Mucosa of gallbladder (tissue), 1 donor: ENCODE results near the gene CHAT. TPM values are rescaled to one million over a fixed set of nuclear protein-coding genes. Genes with fewer than 3 reads are reported as not detected.

ENCODE experiments used
- DNase-seq: peaks from one replicate; pipeline ENCODE4 v3.0.0-alpha.2; 2020; ENCODE audit warnings: low spot score
- total RNA-seq: library from RNA; stranded (reverse); gene quantifications from one replicate; pipeline ENCODE4 v1.2.1, GENCODE V29; 2021
- donor health status: DM: no; HTN: no; CAD: no.

Gene CHAT
- total RNA-seq, 1 donor from 2014 or later = 0.86 TPM

DNA sequence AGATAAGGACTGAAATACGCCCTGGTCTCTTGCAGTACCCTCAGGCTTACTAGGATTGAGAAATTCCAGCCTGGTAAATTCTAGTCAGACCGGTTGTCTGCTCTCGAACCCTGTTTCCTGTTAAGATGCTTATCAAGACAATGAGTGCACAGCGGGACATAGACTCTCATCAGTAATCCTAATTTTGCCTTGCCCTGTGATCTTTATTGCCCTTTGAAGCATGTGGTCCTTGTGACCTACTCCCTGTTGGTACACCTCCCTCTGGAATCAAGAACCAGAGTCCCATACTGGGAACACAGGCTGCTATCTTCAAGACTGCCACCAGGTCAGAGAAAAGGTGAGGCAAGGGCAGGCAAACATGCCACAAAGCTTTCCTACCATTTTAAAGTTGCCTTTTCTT is 72.8 kb downstream of the CHAT start:
- DNase-seq = no peak

DNA sequence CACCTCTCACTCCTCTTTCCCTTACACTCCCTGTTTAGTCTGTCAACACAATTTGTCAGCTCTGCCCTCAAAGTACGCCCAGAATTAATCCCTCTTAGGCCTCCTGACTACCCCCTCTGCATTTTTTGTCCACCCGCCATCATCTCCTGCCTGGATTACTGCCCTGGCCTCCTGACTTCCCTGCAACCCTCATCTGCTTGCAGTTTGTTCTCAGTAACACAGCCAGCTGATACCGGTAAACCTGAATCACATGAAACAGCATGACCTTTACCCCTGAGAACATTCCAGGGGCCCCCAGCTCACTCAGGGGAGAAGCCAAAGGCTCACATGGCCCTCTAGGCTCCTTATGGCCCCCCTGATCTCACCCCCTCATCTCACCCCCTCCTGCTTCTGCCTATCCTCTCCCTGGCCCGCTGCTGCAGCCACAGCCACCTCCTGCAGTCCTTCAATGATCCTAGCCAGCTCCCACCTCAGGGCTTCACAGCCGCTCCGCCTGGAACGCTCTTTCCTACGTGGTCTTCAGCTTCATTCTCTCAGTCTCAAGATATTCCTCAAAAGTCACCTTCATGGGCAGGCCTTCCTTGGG is 74.5 kb downstream of the CHAT start:
- DNase-seq = no peak

DNA sequence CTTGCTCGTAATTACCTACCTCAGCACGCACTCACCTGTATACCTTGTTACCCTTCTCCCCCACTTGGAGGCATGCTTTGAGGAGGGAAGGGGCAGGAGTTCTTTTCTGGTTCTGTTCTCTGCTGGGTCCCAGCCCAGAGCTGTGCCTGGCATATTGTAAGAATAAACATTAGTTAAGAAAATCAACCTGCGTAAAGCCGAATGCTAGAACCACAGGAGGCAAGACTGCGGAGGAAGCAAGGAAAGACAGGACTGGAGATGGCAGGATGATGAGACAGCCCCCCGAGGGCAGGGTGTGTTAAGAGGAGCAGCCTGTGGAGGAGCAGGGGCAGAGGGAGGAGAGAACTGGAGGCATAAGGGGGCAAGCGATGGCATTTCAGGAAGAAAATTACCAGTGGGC is 75.1 kb downstream of the CHAT start:
- DNase-seq = no peak

DNA sequence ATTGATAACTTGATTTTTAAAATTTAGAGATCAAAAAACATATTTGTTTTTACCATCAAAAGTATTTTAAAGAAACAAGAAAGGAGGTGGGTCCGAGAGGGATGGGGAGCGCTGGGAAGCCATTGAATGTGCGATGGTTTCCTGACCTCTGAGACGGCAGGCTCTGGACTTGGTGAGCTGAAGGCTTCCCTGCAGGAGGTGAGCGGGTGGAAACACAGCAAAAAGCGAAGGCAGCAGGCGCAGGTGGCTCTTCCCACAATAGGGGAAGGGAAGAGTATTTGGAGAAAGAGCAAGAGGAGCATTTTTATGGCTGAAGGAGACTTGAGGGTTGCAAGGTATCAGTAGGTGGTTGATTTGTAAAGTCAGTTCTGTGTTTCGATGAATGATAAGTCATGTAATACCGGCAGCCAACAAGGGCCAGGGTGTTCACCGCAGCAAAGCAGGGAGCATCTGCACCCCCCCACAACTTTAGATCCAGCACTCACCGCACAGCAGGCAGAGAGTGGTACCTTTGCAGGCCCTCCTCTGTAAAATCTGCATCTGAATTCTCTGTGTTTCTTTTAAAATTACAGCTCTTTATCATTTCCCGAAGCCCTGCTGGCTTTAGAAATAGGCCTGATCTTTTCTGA is 76.2 kb downstream of the CHAT start:
- DNase-seq = no peak

DNA sequence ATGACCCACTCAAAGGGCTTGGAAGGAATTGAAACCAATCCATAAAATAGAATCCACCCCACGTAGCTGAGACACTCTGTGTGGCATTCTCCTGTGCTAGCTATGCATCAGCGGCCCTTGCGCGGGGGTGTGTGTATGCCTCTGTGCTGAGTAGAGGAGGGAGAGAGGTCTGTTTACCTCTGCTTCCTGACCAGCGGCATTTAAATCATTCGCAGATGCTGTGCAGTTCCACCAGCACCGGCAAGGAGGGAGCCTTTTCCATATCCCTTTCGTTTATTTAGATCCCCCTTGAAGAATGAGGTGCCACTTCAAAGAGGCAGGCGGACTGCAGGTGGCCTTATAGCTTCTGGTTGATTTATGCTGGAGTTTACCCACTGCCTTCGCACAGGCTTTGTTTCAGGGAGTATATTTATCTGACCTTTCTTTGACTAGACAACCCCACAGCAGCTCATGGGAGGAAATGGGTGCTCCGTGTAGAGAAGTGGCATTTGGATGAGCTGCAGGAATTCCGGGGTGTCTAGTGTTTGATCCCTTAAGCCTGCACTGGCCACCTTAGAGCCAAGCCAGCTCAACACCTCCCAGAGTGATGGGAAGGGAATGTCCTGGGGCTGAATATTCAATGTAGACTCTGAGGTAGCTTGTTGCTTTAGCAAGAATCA is 77.0 kb downstream of the CHAT start:
- no peak for DNase-seq

DNA sequence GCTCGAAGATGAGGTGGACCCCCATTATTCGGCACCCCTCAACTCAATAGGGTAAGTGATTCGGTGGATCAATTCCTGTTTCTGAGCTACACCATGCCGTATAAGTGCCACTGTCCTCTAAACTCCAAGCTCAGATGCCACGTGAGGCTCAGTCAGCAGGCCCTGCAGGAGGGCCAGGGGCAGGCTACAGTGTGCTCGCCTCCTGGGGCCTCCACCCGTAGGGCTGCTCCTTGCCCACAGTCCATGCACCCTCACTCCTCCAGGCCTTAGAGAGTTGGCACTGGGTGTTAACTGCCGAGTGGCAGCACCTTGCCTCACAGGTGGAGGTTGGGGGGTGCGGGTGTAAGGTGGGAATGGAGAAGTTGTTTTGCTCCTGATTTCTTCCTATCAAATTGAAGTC is 77.8 kb downstream of the CHAT start:
- no peak for DNase-seq

DNA sequence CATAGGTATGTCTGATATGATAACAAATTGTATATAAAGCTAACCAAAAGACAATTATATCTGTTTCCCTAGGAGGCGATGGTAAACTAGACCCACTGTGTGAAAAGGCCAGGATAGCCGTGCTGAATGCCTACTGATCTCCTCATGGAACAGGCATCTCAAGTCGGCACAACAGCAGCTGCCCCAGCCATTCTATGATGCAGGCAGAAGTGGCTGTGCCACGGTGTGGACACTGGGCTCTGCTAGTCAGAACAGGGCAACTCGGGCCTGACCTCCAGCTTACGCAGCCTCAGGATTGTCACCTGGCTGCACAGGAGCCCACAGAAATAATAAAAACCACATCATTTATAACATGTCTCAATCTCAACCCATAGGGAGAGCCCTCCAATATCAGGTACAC is 80.6 kb downstream of the CHAT start:
- DNase-seq = no peak

DNA sequence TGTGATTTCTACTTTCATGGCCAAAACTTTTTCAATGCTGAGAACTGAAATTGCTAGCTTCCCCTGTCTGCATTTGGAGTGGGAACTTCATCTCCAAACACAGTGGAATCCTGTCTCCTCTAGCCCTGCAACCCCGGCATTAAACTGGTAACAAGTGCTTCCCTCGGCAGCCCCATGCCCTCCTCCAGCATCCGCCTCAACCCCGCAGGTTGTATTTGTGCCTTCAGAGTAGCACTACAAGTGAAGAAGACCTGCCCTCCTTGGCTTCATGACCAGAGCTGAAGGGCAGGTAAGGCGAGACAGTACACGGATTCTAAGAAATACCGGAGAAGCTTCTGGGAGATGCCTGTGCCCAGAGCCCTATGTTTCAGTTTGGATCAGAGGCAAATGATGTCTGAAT is 82.5 kb downstream of the CHAT start:
- no peak for DNase-seq

DNA sequence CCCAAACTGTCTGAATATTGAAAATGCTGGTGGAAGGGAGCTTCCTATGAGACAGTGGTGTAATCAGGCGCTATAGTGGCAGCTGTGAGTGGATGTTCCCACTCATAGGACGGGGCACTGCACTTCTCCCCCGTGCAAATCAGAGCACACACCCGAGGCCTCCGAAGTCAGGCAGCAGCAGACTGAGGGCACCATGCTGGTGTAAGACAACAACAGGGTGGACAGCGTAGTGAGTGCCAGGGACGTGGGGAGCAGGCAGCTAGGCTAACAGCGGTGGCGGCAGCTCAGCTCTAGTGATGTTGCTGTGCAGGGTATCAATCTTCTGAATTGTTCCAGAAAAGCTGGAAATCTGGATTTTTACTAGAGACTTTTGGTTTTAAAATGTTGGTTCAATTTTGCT is 84.8 kb downstream of the CHAT start:
- DNase-seq = no peak

DNA sequence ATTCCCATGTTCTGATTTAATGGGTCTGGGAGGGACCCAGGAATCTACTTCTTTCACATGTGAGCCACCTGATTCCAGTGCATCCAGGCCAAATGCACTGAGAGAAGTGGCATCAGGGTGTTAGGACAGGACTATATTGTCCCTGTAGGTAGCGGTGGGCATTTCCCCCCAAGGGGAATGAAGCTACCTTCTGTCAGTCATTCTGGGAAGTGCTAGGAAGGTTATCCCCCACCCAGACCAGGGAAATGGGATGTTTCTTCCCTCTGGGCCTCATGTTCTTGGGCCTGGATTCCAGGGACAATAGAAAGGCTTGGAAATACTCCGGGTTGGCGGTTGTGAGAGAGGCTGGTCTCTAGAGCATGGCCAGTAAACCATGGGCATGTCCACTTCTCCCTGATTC is 86.4 kb downstream of the CHAT start:
- no peak for DNase-seq

DNA sequence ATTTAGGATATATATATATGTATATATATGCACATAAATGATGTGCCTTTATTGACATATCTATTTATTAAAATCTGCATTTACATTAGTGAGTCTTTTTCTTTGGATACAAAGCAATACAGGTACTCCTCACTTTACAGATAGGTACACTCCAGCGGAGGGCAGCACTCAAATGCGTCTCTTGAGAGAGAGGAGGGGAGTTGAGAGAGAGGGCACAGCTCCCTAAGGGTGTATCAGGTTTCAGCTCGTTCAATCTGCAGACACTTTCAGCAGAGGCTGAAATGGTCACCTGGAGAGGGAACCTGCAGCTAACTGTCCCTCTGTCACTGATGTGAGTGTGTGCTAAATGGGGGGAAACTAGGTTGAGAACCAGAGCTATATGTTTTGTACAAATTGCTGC is 87.2 kb downstream of the CHAT start:
- DNase-seq = no peak

DNA sequence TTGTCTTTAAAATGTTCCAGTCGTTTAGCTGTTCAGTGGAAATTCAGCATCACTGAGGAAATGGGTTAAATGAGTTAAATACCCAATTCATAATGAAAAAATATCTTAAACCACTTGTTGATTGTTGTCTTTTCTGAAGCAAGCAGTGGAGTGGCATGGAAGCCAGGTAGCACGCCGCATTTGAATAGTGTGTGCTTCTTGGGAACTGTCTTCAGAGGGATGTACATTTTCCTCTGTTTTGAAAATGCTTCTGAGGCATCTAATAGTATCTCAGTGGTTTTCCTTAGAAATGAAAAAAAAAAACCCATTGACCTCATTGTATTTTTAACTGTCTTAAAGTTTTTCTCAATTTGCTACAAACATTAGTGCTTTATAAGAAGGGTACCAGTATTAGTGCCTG is 93.7 kb downstream of the CHAT start:
- no peak for DNase-seq

DNA sequence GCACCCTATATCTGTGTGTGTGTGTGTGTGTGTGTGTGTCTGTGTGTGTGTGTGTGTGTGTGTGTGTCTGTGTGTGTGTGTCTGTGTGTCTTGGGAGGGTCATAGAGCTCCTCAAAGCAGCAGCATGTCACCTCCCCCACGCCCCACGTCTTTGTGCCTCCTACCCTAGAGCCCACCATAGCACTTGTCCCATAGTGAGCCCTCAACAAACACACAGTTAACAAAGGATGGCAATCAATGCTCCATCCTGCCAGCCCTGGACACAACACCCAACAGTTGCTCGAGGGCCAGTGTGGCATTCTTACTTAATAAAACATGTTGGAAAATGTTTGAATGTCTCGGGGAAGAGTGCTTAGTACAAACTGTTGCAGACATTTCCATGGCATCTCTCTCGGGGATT is 96.1 kb downstream of the CHAT start:
- DNase-seq = no peak

DNA sequence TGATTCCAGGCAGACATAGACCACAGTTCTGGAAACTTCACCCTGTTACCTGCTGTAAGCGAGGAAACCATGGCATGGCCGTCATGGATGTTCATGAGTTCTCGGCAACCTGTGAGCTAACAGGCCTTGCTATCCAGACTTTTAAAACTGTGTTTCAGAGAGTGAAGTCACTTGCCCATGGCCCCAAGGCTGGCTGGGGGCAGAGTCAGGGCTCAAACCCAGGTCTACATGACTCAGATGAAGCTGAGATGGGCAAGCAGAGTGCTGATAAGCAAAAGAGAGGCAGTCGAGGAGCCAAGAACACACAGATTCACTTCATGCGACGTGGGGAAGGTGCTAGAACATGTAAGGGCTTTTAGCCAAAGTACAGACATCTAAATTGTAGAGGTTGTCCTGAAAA is 97.1 kb downstream of the CHAT start:
- no peak for DNase-seq

DNA sequence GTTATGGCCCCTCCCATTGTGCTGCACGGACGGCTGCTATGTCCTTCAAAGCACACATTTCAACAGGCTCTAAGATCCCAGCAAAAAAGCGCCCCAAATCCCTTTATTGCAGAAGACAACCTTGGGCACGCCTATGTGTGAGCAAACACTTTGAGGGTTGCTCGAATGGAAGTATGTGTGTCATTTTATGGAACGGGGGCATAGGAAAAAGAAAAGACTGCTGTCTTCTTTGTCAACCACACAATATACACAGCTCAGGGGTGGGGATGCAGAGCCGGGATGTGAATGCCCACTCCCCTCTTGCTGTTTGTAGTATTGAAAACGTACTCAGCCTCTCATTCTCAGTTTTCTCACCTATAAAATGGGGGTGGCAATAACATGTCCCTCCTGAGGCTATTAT is 97.6 kb downstream of the CHAT start:
- no peak for DNase-seq

DNA sequence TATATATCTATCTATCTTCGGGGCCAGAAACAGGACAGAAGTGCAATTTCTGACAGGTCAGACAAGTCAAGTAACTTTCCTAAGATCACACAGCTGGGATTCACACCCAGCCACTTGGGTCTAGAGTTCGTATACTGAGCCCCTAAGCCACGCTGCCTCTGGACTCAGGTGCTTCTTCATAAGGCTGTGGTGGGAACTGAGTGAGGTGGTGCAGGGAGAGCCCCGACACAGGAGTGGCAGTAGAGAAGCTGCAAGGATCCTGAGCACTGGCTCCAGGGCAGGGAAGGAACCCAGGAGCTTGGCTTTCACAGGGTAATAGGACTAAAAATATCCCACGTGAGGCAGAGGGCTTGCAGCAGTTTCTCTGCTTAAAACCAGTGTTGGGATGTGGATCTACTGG is 99.4 kb downstream of the CHAT start:
- no peak for DNase-seq

Other genes with a start within 250 kb of the CHAT start
- gene DRGX, start 217.9 kb upstream of the CHAT start, total RNA-seq = not detected
- 31.0 TPM for gene ERCC6, start 74.9 kb upstream of the CHAT start, total RNA-seq
- 0.20 TPM for gene SLC18A3, start 3.7 kb upstream of the CHAT start, total RNA-seq
- gene C10orf53, start 65.6 kb downstream of the CHAT start, total RNA-seq = not detected
- 5.3 TPM for gene OGDHL, start 148.3 kb downstream of the CHAT start, total RNA-seq